Measurements from ENCODE around the gene CNN2. TPM values are rescaled to one million over a fixed set of nuclear protein-coding genes. Genes with fewer than 3 reads are reported as not detected.
A peak's percentile ranks its signal among the peaks of the same experiment; 100 is the strongest.

The CNN2 gene
- total RNA-seq, 1 donor from 2014 or later, result 314 TPM

GRCh38 chr19:1063030-1063908 is 36.9 kb downstream of the CNN2 start:
- TF ChIP-seq, protein P1, sequence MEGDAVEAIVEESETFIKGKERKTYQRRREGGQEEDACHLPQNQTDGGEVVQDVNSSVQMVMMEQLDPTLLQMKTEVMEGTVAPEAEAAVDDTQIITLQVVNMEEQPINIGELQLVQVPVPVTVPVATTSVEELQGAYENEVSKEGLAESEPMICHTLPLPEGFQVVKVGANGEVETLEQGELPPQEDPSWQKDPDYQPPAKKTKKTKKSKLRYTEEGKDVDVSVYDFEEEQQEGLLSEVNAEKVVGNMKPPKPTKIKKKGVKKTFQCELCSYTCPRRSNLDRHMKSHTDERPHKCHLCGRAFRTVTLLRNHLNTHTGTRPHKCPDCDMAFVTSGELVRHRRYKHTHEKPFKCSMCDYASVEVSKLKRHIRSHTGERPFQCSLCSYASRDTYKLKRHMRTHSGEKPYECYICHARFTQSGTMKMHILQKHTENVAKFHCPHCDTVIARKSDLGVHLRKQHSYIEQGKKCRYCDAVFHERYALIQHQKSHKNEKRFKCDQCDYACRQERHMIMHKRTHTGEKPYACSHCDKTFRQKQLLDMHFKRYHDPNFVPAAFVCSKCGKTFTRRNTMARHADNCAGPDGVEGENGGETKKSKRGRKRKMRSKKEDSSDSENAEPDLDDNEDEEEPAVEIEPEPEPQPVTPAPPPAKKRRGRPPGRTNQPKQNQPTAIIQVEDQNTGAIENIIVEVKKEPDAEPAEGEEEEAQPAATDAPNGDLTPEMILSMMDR (IDR thresholded peaks at IDR 0.05; ENCODE audit: insufficient read depth, low read length, poor library complexity, severe bottlenecking), result no peak

GRCh38 chr19:1063909-1064660 is 37.7 kb downstream of the CNN2 start:
- peaks cover 29% of the 10 kb centered on the region for H3K27me3 ChIP-seq (ENCODE audit: control insufficient read depth, insufficient read depth, low read length)
- H3K36me3 ChIP-seq (ENCODE audit: control insufficient read depth, insufficient read depth, low read length), result no peaks in the 10 kb centered on the region
- no peak overlapping the region for H3K4me3 ChIP-seq (ENCODE audit: low read depth, low read length)
- TF ChIP-seq, protein P1 (IDR thresholded peaks at IDR 0.05; ENCODE audit: insufficient read depth, low read length, poor library complexity, severe bottlenecking), result no peak
- no peak for DNase-seq (ENCODE audit: low read depth)

More at GRCh38 chr19:1063030-1063908, 36.9 kb downstream of the CNN2 start:
- H3K4me3 ChIP-seq (ENCODE audit: low read depth, low read length), result no peak overlapping the region
- DNase-seq (ENCODE audit: low read depth), result no peak
- peaks cover 1% of the 10 kb centered on the region for H3K36me3 ChIP-seq (ENCODE audit: control insufficient read depth, insufficient read depth, low read length)
- peaks cover 23% of the 10 kb centered on the region for H3K27me3 ChIP-seq (ENCODE audit: control insufficient read depth, insufficient read depth, low read length)

- TF ChIP-seq, protein P1 (IDR thresholded peaks at IDR 0.05; ENCODE audit: insufficient read depth, low read length, poor library complexity, severe bottlenecking), result peak; percentile 58
- DNase-seq (ENCODE audit: low read depth), result no peak
- H3K4me3 ChIP-seq (ENCODE audit: low read depth, low read length), result no peak overlapping the region
These were observed 38.5 kb downstream of the CNN2 start for GRCh38 chr19:1064661-1065605.

DNA sequence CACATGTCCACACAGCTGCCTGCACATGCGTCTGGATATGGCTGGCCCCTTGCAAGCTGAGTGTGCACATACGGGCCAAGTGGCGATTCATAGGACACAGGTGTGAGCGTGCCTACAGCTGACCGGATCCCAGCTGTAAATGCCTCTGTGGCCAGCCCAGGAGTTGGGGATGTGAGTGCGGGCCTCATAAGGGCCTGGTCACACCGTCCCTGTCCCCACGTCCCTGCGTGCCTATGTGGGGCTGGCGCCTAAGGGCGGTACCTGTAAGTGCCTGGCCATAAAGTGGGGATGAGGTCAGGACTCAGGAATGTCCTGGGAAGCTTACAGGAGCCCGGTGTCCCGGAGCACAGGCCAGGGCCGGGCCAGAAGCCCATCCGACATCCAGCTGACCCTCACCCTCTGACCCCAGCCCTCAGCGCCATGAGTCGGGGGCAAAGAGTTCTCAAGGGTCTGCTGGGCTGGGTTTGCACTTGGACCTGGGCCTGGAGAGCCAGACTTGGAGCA is 39.2 kb downstream of the CNN2 start:
- H3K27me3 ChIP-seq (ENCODE audit: control insufficient read depth, insufficient read depth, low read length), result peaks cover 38% of the 10 kb centered on the region
- TF ChIP-seq, protein P1 (IDR thresholded peaks at IDR 0.05; ENCODE audit: insufficient read depth, low read length, poor library complexity, severe bottlenecking), result no peak
- peak; percentile 16 for DNase-seq (ENCODE audit: low read depth)
- H3K4me3 ChIP-seq (ENCODE audit: low read depth, low read length), result no peak overlapping the region
- H3K36me3 ChIP-seq (ENCODE audit: control insufficient read depth, insufficient read depth, low read length), result no peaks in the 10 kb centered on the region

More at GRCh38 chr19:1064661-1065605, 38.5 kb downstream of the CNN2 start:
- Histone ChIP-seq H3K36me3 (ENCODE audit: control insufficient read depth, insufficient read depth, low read length) (no peaks in the 10 kb centered on the region), H3K27me3 (ENCODE audit: control insufficient read depth, insufficient read depth, low read length) (peaks cover 36% of the 10 kb centered on the region)

DNA sequence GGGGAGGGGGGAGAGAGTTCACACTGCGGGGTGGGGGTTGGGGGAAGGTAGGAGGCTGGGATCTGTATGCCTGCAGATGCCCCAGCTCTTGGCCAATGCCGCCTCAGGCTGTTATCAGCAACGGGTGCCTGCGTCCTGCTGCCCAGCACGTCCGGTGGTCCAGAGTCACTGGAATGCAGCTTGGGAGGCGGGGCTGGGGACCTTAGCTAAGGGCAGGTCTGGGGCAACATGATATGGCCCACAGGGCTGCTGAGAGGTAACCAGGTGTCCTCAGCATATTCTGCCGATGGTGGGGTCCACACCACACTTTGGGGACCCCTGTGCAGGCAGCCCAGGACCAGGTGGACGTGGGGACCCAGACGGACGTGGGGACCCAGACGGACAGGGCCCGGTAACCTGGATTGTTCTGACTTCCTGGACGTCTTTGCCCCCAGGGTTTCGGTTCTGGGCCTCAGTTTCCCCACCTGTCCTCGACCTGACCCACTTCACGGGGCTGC is 39.9 kb downstream of the CNN2 start:
- no peak overlapping the region for H3K4me3 ChIP-seq (ENCODE audit: low read depth, low read length)
- H3K36me3 ChIP-seq (ENCODE audit: control insufficient read depth, insufficient read depth, low read length), result no peaks in the 10 kb centered on the region
- no peak for DNase-seq (ENCODE audit: low read depth)
- TF ChIP-seq, protein P1 (IDR thresholded peaks at IDR 0.05; ENCODE audit: insufficient read depth, low read length, poor library complexity, severe bottlenecking), result no peak
- peaks cover 43% of the 10 kb centered on the region for H3K27me3 ChIP-seq (ENCODE audit: control insufficient read depth, insufficient read depth, low read length)

Measured in kidney epithelial cell (primary cell).